Measurements from ENCODE around the gene SPOP. TPM values are rescaled to one million over a fixed set of nuclear protein-coding genes. Genes with fewer than 3 reads are reported as not detected.

SPOP gene
- total and polyA plus RNA-seq, 9 donors = 44.5 to 87.3 (median 75.4) TPM

GRCh38 chr17:49688848-49689247 lies 11.0 kb upstream of the SPOP start:
- Histone ChIP-seq H3K4me1 (ENCODE audit: insufficient read depth) (peaks cover 3% of the 10 kb centered on the region), H3K4me3 (no peak overlapping the region), H3K27ac (no peak overlapping the region), H3K36me3 (no peaks in the 10 kb centered on the region), H3K9me3 (no peaks in the 10 kb centered on the region), H3K27me3 (no peaks in the 10 kb centered on the region)
- intact Hi-C loops (cut with DNase I) = no loop called here
- no peak for TF ChIP-seq POLR2A (IDR thresholded peaks at IDR 0.05)
- no peak for TF ChIP-seq EP300 (IDR thresholded peaks at IDR 0.05)
- TF ChIP-seq CTCF (IDR thresholded peaks at IDR 0.05) = no peak
- DNase-seq = no peak
- 85 to 90% (median 87%) methylated on average over 4 of the region's 4 CpGs for WGBS, 3 donors

DNA sequence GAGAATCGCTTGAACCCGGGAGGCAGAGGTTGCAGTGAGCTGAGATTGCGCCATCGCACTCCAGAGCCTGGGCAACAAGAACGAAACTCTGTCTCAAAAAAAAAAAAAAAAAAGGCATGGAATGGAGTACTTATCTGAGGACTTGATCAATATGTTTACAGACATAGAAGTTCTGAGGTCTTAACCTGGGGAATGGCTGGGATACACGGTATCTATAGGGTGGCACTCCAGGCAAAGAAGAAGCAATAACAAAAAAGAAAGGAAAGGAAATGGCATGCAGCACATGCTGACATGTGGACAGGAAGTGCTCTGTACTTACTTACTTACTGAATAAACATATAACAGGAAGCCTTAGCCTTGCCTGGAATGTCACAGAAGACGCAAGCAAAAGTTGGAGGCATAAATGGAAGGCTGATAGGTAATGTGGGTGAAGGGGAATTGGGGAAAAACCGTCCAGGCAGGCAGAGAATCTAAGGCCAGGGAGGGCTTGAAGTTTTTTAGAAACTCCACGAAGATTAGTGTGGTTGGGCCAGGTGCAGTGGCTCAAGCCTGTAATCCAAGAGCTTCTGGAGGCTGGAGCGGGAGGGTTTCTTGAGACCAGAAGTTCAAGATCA lies 10.1 kb upstream of the SPOP start:
- Histone ChIP-seq H3K27ac (no peak overlapping the region), H3K27me3 (no peaks in the 10 kb centered on the region), H3K9me3 (no peaks in the 10 kb centered on the region), H3K4me1 (ENCODE audit: insufficient read depth) (peaks cover 3% of the 10 kb centered on the region), H3K4me3 (no peak overlapping the region), H3K36me3 (no peaks in the 10 kb centered on the region)
- DNase-seq = no peak
- intact Hi-C loops (cut with DNase I) = no loop called here
- TF ChIP-seq CTCF (IDR thresholded peaks at IDR 0.05) = no peak
- no peak for TF ChIP-seq EP300 (IDR thresholded peaks at IDR 0.05)
- TF ChIP-seq POLR2A (IDR thresholded peaks at IDR 0.05) = no peak
- WGBS, 3 donors = 64 to 73% (median 69%) methylated on average over 10 of the region's 10 CpGs

- intact Hi-C loops (cut with DNase I) = no loop called here
- Histone ChIP-seq H3K4me1 (ENCODE audit: insufficient read depth) (peaks cover 1% of the 10 kb centered on the region), H3K27me3 (no peaks in the 10 kb centered on the region), H3K9me3 (no peaks in the 10 kb centered on the region), H3K36me3 (no peaks in the 10 kb centered on the region), H3K4me3 (no peak overlapping the region), H3K27ac (no peak overlapping the region)
- DNase-seq = no peak
- TF ChIP-seq POLR2A (IDR thresholded peaks at IDR 0.05) = no peak
- no peak for TF ChIP-seq EP300 (IDR thresholded peaks at IDR 0.05)
- no peak for TF ChIP-seq CTCF (IDR thresholded peaks at IDR 0.05)
- WGBS, 3 donors = 47 to 53% (median 53%) methylated on average over 9 of the region's 9 CpGs
Measured at GRCh38 chr17:49681106-49681979, 3.4 kb upstream of the SPOP start.

DNA sequence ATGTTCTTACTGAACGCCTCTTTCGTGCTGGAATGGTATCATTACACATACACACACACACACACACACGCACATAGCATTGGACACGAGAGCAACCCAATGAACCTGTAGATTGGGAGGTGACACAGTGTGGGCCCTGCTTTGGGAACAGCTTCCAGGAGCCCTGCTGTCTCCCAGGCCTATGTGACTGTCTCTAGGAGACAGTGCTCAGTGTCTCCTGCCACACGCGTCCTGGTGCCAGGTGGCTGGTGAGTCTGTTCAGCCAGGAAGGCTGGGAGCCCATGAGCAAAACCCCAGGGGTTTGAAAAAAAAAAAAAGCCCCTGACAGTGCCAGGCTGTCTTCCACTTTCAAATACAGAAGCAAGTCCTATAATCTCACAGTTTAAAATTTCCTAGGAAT lies 2.4 kb upstream of the SPOP start:
- 80 to 84% (median 84%) methylated on average over 6 of the region's 6 CpGs for WGBS, 3 donors
- Histone ChIP-seq H3K4me3 (no peak overlapping the region), H3K36me3 (no peaks in the 10 kb centered on the region), H3K4me1 (ENCODE audit: insufficient read depth) (peaks cover 4% of the 10 kb centered on the region), H3K9me3 (no peaks in the 10 kb centered on the region), H3K27ac (no peak overlapping the region), H3K27me3 (no peaks in the 10 kb centered on the region)
- no peak for DNase-seq
- intact Hi-C loops (cut with DNase I) = no loop called here
- TF ChIP-seq EP300 (IDR thresholded peaks at IDR 0.05) (no peak), POLR2A (IDR thresholded peaks at IDR 0.05) (no peak), CTCF (IDR thresholded peaks at IDR 0.05) (no peak)

Measured in ovary (tissue), 9 donors.